Measurements from ENCODE around the gene FAHD1. TPM values are rescaled to one million over a fixed set of nuclear protein-coding genes. Genes with fewer than 3 reads are reported as not detected.
"Not testable (repeated sequence)": the region's sequence is repeated elsewhere in the genome, so short reads cannot be mapped to it uniquely, and the experiment has no call there.

Gene FAHD1
- total RNA-seq, 4 donors from 2014 or later: 47.4 to 84.7 (median 49.1) TPM

DNA sequence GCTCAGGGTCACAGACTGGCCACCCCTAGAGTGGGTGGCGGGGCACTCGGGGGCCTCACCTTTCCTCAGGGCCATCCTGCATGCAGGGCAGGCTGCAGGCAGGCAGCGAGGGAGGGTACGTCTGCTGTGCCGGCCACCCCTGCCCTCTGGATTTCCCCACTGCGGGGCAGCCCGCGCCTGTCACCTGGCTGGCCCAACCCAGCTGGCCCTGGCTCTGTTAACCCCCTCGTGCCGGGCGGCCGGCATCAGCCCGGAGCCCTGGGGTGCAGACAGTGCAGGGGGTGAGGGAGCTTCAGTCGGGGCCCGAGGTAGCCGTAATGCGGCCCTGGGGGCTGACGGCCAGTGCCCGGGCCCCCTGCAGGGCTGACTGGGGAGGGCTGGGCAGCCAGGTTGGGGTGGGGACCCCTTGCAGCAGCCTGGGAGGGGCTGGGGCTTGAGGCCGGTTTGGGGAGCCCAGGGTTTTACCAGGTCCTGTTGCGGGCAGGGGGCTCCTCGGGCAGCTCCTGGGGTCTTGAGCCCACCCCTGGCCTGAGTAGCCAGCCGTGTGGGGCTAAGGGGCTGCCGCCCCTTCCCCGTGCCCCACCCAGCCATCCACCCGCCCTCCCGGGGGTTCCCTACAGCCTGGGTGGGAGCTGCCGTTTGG, 33.3 kb upstream of the FAHD1 start, which contains the start of gene IGFALS:
Gene IGFALS (minus strand): TSS at position 128 of the 643 bp plus-strand sequence. CDS start 53 bp downstream, at position 75.
- Histone ChIP-seq H3K27ac (no peak within 1 kb of the TSS), H3K27me3 (no peaks in the 10 kb centered on the region), H3K4me3 (no peak within 1 kb of the TSS), H3K9me3 (peaks cover 3% of the 10 kb centered on the region), H3K4me1 (peaks cover 11% of the 10 kb centered on the region), H3K36me3 (peaks cover 31% of the 10 kb centered on the region)
- TF ChIP-seq POLR2AphosphoS5 (IDR thresholded peaks at IDR 0.05): no peak
- TF ChIP-seq, protein P1, sequence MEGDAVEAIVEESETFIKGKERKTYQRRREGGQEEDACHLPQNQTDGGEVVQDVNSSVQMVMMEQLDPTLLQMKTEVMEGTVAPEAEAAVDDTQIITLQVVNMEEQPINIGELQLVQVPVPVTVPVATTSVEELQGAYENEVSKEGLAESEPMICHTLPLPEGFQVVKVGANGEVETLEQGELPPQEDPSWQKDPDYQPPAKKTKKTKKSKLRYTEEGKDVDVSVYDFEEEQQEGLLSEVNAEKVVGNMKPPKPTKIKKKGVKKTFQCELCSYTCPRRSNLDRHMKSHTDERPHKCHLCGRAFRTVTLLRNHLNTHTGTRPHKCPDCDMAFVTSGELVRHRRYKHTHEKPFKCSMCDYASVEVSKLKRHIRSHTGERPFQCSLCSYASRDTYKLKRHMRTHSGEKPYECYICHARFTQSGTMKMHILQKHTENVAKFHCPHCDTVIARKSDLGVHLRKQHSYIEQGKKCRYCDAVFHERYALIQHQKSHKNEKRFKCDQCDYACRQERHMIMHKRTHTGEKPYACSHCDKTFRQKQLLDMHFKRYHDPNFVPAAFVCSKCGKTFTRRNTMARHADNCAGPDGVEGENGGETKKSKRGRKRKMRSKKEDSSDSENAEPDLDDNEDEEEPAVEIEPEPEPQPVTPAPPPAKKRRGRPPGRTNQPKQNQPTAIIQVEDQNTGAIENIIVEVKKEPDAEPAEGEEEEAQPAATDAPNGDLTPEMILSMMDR (IDR thresholded peaks at IDR 0.05): no peak
- no peak for TF ChIP-seq POLR2A (IDR thresholded peaks at IDR 0.05)
- no peak for TF ChIP-seq EP300 (IDR thresholded peaks at IDR 0.05)
- WGBS: 74% methylated on average over 9 of the region's 28 CpGs
- DNase-seq (ENCODE audit: low spot score in 2 of 2): peak in 1 of 2 donors; percentile 55

DNA sequence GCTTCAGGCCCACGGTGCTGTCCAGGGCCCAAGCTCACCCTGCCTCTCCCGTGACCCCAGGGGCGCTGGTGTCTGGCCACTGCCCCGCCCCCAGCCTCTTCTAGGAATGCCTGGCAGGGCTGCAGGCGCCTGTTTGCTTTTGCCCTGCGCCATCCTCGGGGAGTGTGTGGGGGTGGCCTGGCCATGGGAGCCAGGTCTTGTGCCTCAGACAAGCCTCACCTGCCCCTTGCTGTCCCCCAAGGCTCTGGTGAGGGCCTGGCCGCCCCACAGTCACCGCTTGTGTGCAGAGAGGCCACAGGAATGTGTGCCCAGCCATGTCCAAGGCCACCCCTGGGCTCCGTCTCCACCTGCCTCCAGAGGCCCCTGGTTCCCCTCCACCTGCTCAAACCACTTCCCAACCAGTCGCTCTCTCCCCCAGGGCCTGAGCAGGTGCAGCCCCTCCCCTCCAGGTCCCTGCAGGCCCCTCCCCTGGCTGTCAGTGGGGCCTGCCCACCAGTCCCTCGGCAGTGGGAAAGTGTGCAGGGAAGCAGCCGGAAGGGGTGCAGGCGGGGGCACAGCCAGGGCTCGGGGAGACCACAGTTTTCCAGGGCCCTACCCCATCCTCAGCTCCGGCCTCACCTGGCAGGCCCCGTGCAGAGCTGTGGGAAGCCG, 32.7 kb upstream of the FAHD1 start:
- peaks cover 4% of the 10 kb centered on the region for H3K4me1 ChIP-seq
- 66% methylated on average over 5 of the region's 18 CpGs for WGBS
- H3K9me3 ChIP-seq: peaks cover 3% of the 10 kb centered on the region
- peaks cover 28% of the 10 kb centered on the region for H3K36me3 ChIP-seq
- no peak overlapping the region for H3K27ac ChIP-seq
- peak in 1 of 2 donors; percentile 51 for DNase-seq (ENCODE audit: low spot score in 2 of 2)
- no peak overlapping the region for H3K4me3 ChIP-seq
- TF ChIP-seq EP300 (IDR thresholded peaks at IDR 0.05): no peak
- TF ChIP-seq, protein P1 (IDR thresholded peaks at IDR 0.05): no peak
- TF ChIP-seq POLR2AphosphoS5 (IDR thresholded peaks at IDR 0.05): no peak
- TF ChIP-seq POLR2A (IDR thresholded peaks at IDR 0.05): no peak
- H3K27me3 ChIP-seq: no peaks in the 10 kb centered on the region

DNA sequence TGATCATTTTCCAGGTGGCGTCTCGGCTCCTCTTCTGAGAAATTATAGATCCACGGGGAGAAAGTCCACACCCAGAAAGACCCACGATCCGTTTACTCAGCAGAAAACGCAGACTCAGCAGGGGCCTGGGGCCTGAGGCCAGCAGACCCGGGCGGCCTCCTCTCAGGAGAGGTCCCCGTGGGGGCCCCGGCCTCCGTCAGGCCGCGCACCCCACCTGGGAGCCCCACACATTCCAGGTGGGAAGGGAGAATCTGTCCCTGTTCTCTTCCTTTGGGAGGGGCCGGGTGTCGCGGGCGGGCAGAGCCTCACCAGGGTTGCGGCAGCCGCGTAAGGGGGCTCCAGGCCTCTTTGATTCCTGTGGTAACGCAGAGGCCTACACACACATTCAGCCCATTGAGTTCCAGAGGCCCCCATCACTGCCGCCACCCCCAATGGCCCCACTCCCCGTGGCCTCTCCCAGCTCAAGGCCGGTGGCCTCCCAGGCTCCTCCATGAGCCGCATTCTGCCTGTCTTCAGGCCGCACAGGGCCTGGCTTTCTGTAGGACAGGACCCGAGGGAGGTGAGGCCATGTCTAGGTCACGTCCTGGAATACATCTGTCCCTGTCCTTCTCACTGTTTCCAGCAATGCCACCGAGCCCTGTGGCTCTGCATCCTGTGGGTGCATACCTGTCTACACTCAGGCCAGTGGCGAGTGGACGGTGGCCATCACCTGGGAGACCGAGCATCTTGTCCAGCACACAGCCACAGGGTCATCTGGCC, 31.9 kb upstream of the FAHD1 start:
- peak in 1 of 2 donors; percentile 58 for DNase-seq (ENCODE audit: low spot score in 2 of 2)
- H3K27ac ChIP-seq: no peak overlapping the region
- H3K4me3 ChIP-seq: no peak overlapping the region
- 77% methylated on average over 30 of the region's 32 CpGs for WGBS
- no peak for TF ChIP-seq EP300 (IDR thresholded peaks at IDR 0.05)
- no peak for TF ChIP-seq POLR2A (IDR thresholded peaks at IDR 0.05)
- TF ChIP-seq POLR2AphosphoS5 (IDR thresholded peaks at IDR 0.05): no peak
- TF ChIP-seq, protein P1 (IDR thresholded peaks at IDR 0.05): no peak
- H3K9me3 ChIP-seq: peaks cover 3% of the 10 kb centered on the region
- H3K27me3 ChIP-seq: no peaks in the 10 kb centered on the region
- peaks cover 25% of the 10 kb centered on the region for H3K36me3 ChIP-seq
- H3K4me1 ChIP-seq: no peaks in the 10 kb centered on the region

DNA sequence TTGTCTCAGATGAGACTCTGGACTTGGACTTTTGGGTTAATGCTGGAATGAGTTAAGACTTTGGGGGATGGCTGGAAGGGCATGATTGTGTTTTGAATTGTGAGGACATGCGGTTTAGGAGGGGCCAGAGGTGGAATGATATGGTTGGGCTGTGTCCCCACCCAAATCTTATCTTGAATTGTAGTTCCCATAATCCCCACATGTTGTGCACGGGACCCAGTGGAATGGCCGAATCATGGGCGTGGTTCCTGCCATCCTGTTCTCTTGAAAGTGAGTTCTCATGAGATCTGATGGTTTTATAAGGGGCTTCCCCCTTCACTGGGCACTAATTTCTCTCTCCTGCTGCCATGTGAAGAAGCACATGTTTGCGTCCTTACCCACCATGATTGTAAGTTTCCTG, 27.7 kb upstream of the FAHD1 start:
- DNase-seq (ENCODE audit: low spot score in 2 of 2); H3K4me1 ChIP-seq; H3K4me3 ChIP-seq; H3K9me3 ChIP-seq; H3K36me3 ChIP-seq; H3K27me3 ChIP-seq; H3K27ac ChIP-seq: not testable (repeated sequence)
- 63% methylated on average over 4 of the region's 5 CpGs for WGBS

DNA sequence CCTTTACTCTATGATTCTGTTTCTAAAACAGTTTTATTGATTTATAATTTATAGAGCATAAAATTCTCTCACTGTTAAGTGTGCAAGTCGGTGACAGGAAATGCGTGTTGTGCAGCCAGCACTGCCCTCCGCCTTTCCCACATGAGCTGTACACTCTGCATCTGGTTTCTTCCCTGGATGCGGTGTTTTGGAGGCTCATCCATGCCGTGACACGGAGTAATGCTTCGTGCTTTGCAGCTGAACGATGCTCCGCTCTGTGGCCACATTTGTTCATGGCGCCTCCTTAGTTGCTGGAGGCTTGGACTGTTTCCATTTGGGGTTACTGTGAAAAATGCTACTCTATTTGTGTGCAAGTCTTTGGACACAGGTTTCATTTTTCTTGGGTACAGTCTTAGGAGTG, 26.3 kb upstream of the FAHD1 start:
- peaks cover 4% of the 10 kb centered on the region for H3K36me3 ChIP-seq
- peaks cover 3% of the 10 kb centered on the region for H3K9me3 ChIP-seq
- H3K4me1 ChIP-seq: no peaks in the 10 kb centered on the region
- no peak for DNase-seq (ENCODE audit: low spot score in 2 of 2)
- H3K4me3 ChIP-seq: no peak overlapping the region
- 78% methylated on average over 10 of the region's 10 CpGs for WGBS
- no peak overlapping the region for H3K27ac ChIP-seq
- TF ChIP-seq POLR2AphosphoS5 (IDR thresholded peaks at IDR 0.05): no peak
- TF ChIP-seq POLR2A (IDR thresholded peaks at IDR 0.05): no peak
- TF ChIP-seq, protein P1 (IDR thresholded peaks at IDR 0.05): no peak
- H3K27me3 ChIP-seq: no peaks in the 10 kb centered on the region
